ENCODE measurements around the gene GTF2E1.

GRCh38 chr3:120796976-120797375 is 54.4 kb downstream of the GTF2E1 start:
- no peak for TF ChIP-seq CTCF (IDR thresholded peaks at IDR 0.05)
- no peak for TF ChIP-seq EZH2 (IDR thresholded peaks at IDR 0.05)
